GM18873 (cell line): ENCODE data around the gene KLF5.
"Not testable (repeated sequence)": the region's sequence is repeated elsewhere in the genome, so short reads cannot be mapped to it uniquely, and the experiment has no call there.

Experiments used
- ATAC-seq: cut with Tn5 transposase; IDR thresholded peaks from one replicate; pipeline ENCODE4 v1.9.1; 2021; ENCODE audit warnings: mild to moderate bottlenecking, moderate library complexity, moderate number of reproducible peaks; ENCODE audit not compliant: unreplicated experiment, low FRiP score

Gene KLF5

GRCh38 chr13:73058736-73059459 is at the start of gene KLF5:
Gene KLF5, plus strand, starts transcription at chr13:73059005. Its CDS starts 323 bp downstream, at chr13:73059328.
- ATAC-seq, result peak; percentile 95

GRCh38 chr13:73011751-73012150 is 47.1 kb upstream of the KLF5 start:
- ATAC-seq, result no peak

- no peak for ATAC-seq
Observed at GRCh38 chr13:73015805-73016204, 43.0 kb upstream of the KLF5 start.

GRCh38 chr13:73018336-73018735 is 40.5 kb upstream of the KLF5 start:
- no peak for ATAC-seq

- no peak for ATAC-seq
Observed at GRCh38 chr13:73025217-73026012, 33.4 kb upstream of the KLF5 start.

GRCh38 chr13:73034901-73035300 is 23.9 kb upstream of the KLF5 start:
- ATAC-seq, result no peak

GRCh38 chr13:73035660-73036059 is 23.1 kb upstream of the KLF5 start:
- no peak for ATAC-seq

GRCh38 chr13:73036566-73036965 is 22.2 kb upstream of the KLF5 start:
- no peak for ATAC-seq

GRCh38 chr13:73038064-73038463 is 20.7 kb upstream of the KLF5 start:
- no peak for ATAC-seq

GRCh38 chr13:73039201-73040108 is 19.4 kb upstream of the KLF5 start:
- ATAC-seq, result no peak

GRCh38 chr13:73040484-73040883 is 18.3 kb upstream of the KLF5 start:
- ATAC-seq, result no peak

GRCh38 chr13:73040968-73041596 is 17.7 kb upstream of the KLF5 start:
- no peak for ATAC-seq

- no peak for ATAC-seq
Observed at GRCh38 chr13:73045031-73045430, 13.8 kb upstream of the KLF5 start.

- not testable (repeated sequence) for ATAC-seq
Observed at GRCh38 chr13:73048615-73049014, 10.2 kb upstream of the KLF5 start.

- ATAC-seq, result no peak
Observed at GRCh38 chr13:73054712-73055111, 4.1 kb upstream of the KLF5 start.

GRCh38 chr13:73055813-73056564 is 2.8 kb upstream of the KLF5 start:
- ATAC-seq, result no peak

GRCh38 chr13:73056565-73056962 is 2.2 kb upstream of the KLF5 start:
- ATAC-seq, result no peak

GRCh38 chr13:73057284-73058063 is 1.3 kb upstream of the KLF5 start:
- ATAC-seq, result no peak

- no peak for ATAC-seq
Observed at GRCh38 chr13:73058064-73058313, 816 bp upstream of the KLF5 start.
